HS-5 (cell line): ENCODE results near the gene GOLIM4.
"Not testable (repeated sequence)": the region's sequence is repeated elsewhere in the genome, so short reads cannot be mapped to it uniquely, and the experiment has no call there.

Source experiments
- DNase-seq: peaks from one replicate; pipeline ENCODE4 v3.0.0-alpha.2; 2012; ENCODE audit warnings: low read depth

Gene GOLIM4

DNA sequence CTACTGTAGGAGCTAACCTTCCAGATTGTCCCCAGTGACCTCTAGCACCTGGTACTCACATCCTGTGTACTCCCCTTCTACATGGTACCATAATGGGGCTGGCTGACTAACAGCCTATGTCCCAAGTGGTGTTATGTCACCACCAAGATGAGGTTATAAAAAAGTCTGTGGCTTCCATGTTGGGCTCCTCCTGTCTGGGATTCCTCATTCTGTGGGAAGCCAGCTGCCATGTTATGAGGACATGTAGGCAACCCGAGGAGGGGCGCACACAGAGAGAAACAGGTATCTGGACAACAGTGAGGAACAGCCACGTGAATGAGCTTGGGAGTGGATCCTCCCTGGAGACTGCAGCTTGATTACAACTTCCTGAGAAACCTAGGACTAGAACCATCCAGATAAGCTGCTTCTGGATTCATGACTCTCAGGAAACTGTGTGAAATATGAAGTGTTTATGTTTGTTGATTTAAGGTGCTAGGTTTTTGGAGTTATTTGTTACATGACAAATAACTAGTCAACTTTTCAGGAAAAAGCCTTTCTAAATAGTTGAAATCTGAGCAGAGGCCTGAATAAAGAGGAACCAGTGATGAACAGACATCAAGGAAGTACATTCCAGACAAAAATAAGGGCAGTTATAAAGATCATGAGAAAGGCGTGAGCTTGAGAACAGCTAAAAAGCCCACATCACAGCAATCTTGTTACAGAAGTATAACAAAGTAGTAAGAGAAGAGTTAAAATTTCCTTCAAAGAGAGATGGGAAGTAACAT lies 21.7 kb downstream of the GOLIM4 start:
- DNase-seq, result no peak

DNA sequence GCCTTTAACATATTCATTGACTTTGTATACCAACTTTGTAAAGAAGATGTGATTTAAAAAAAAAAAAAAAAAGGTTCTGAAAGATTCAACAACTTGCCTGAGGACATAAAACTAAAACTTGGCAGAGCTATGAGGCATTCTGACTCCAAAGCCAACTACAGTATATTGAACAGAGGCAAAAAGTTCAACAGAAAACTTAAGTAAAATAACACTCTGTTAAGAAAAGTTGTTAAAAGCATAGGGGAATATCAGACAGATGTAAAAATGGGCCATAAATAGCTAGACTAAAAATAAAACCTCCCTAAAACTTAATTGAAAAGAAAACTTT lies 23.4 kb downstream of the GOLIM4 start:
- DNase-seq, result no peak

DNA sequence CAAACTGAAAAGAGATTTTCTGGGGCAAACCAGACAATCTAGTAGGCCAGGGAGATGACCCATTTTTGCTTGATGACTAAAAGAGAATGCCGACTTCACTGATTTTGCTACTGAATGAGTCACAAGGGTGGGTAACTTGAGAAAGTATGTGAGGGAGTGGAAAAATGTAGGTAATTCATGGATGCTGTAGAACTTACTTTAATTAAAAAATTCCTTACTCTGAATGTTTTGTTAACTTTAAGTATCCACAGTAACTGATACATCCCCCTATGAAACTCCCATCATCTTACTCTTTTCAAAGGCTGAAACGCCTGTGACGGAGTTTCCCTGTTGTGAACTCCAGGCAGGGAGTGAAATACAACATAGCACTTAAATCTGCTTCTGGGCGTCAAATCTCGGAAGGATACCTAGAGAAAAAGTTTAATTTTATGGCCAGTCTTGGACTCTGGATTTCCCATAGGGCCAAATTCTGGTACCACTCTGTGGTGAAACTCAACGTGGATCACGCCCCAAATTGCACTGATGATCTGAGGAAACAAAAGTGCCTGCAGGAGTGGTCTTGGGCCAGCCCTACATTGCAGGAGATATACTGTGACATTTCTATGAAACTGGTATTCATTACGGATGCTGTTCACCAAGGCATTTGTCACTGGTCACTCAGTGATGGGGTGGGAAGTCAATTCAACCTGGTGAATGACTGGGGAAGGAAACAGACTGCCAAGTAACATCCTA lies 24.0 kb downstream of the GOLIM4 start:
- DNase-seq, result peak; percentile 79

DNA sequence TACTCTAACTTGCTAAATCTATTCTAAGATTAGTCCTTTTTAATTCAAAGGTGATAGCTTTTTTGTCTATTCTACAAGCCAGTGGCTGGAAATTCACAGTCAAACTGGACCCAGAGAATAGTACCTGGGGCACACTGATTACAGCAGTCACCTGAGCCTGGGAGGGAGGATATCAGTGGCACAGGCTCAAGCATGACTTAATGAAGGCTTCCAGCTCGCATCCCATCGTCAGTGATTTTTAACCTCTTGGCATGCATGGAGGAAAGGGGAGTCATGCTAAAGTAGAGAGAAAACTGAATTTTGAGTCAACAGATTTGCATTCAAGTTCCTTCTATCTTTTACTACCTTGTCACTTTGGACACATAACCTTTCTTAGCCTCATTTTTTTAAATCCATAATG lies 24.8 kb downstream of the GOLIM4 start:
- DNase-seq, result no peak

DNA sequence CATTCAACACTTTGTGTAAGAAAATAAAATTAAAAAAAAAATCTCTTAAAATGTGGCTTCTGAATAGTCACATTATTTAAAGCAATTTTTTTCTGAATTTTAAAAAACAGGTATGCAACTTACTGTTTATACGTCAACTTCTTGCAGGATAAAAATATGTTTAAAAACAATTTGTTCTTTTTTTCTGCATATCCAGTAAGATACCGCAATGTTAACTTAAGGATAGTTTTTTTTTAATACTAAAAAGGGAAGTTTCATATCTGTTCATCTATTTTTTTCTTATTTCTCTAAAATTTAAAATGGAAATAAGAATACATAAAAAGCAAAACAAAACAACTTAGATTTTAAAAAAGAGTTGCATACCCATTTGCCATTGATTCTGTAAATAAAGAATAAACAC lies 27.4 kb downstream of the GOLIM4 start:
- no peak for DNase-seq

DNA sequence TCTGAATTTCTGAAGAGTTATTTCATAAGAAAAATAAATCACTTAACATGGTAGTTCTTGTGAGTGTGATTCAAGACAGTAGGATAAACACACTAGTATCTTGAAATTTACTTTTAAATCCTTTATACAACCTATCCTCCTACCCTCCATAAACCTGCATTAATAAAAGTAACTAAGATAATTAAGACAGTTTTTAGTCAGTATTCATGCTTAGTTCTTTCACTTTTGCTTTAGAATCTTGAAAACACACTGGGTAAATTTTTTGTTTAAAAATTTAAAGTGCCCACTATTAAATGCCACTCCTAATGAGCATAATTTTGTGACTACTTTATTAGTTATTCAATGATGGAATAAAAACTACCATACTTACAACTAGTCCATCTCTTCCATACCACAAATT lies 28.8 kb downstream of the GOLIM4 start:
- no peak for DNase-seq

DNA sequence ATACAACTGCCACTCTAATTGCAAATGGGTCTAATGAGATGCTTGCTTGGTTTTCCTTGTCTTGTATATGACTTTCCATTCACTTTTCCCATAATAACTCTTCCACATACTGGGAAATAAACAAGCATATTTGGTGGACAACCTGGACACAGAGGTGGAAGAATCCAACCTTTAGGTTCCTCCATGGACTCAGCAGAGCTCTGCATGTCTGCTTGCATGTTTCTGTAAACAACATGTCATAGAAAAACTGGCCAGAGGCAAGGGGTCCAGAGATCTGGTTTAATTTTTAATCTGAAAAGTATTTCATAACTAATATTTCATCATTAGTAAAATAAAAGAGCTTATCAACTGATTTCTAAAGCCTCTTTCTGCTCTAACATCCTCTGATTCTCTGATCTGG lies 30.2 kb downstream of the GOLIM4 start:
- DNase-seq, result no peak

DNA sequence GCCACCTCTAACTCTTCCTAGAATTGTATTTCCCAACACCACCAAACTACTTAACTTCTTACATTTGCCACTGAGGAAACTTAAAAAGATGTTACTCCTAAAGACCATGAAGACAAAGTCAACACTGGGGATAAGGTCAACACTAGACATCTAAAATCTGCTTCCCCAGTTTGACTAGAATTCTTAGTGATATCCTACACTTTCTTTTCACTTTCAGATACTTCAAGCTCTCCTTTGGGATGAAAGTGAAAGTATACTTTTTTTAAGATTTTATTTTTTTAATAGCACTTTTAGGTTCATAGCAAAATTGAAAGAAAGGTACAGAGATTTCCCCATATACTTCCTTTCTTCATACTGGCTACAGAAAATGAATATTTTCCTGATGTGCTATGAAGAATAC lies 32.6 kb downstream of the GOLIM4 start:
- no peak for DNase-seq

DNA sequence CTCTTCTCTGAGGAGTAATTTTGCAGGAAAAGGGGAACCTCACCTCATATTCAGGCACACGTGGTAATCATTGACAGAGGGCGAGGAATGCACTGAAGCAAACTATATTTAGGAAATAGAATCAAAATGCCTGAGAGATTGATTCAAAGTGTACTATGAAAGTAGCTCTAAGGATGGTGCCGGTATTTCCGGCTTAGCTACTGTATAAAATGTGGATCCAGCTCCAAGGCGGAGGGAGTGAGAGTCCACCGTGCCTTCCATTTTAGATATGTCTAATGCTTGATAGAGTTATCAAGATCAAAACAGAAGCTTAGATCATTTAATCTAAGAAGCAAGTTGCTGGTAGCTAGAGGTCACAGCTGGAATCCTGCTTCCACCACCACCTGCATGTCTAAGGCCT lies 33.0 kb downstream of the GOLIM4 start:
- DNase-seq, result no peak

DNA sequence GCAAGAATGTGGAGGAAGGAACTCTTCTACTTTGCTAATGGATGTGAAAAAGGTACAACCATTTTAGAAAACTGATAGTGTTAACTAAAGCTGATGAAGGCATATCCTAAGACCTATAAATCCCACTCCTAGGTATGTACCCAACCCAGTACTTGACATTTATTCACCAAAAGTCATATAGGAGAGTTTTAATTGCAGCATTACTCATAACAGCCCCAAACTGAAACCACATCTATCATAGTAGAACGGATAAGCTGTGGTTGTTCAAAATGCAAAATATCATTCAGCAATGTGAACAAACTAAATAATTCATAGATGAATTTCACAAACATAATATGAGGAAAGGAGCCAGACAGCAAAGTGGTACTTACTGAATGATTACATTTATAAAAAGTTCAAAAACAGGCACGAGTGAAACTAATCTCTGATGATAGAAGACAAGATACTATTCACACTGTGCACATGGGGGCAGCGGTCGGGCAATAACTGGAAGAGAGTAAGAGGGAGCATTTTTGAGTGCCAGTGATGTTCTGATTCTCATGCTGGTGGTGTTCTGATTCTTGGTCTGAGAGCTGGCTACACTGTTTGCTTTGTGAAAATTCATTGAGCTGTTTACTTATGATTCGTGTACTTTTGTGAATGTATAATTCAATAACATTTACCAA lies 34.3 kb downstream of the GOLIM4 start:
- no peak for DNase-seq

DNA sequence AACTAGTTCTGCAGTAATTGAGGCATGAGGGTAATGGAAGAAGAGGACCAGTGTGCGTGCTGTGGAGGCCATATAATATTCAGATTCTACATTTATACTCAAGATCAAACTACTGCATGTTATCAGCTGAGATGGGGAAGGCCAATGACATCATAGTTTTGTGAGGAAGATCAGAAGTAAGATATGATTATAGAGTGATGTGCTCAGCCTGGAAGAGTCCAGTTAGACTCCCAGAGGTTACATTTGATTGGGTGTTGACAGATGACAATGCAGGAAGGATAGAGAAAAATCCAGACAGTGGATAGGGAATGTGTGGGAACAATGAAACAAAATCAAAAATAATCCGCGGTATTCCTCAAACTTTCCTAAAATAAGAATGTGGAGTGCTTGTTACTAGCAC lies 35.4 kb downstream of the GOLIM4 start:
- DNase-seq, result no peak

DNA sequence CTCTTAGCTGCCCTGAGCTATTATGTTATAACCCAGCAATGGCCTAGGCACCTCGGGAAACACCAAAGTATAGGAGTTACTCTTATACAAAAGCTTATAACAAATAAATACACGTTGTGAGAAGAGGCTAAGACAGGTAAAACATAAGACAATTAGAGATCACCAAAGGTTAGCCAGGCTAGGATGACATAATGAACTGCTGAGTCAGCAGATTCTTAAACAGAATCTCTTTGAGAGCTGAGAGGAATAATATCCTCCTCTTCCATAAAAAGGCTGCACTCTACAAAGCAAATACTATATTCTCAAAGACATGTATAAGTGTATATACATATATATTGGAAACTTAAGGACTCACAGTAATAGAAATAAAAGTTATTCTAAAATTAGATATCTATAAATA lies 37.2 kb downstream of the GOLIM4 start:
- DNase-seq, result no peak

DNA sequence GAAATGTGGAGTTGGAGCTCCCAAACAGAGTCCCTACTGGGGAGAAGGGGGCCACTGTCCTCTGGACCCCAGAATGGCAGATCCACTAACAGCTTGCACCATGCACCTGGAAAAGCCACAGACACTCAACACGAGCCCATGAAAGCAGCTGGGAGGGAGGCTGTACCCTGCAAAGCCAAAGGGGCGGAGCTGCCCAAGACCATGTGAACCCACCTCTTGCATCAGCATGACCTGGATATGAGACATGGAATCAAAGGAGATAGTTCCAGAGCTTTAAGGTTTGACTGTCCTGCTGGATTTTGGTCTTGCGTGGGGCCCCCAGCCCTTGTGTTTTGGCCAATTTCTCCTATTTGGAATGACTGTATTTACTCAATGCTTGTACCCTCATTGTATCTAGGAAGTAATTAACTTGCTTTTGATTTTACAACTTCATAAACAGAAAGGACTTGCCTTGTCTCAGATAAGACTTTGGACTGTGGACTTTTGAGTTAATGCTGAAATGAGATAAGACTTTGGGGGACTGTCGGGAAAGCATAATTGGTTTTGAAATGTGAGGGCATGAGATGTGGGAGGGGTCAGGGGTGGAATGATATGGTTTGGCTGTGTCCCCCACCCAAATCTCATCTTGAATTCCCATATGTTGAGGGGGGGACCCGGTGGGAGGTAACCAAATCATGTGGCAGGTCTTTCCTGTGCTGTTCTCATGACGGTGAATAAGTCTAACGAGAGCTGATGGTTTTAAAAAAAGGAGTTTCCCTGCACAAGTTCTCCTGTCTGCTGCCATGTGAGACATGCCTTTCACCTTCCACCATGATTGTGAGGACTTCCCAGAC lies 39.1 kb downstream of the GOLIM4 start:
- not testable (repeated sequence) for DNase-seq

DNA sequence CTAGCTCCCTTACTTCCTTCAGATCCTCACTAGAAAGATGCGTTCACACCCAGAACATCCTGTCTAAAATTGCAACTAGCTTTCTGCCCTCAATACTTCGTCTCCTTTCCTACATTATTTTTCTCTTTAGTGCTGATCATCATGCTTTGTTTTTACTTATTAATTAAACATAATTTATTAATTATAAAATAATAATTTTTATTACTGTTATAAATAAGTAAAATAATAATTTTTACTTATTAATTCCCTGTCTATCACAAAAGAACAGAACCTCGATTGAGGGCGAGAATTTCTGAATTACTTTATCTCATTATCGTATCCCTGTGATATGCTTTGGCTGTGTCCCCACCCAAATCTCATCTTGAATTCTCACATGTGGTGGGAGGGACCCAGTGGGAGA lies 41.3 kb downstream of the GOLIM4 start:
- DNase-seq, result no peak

DNA sequence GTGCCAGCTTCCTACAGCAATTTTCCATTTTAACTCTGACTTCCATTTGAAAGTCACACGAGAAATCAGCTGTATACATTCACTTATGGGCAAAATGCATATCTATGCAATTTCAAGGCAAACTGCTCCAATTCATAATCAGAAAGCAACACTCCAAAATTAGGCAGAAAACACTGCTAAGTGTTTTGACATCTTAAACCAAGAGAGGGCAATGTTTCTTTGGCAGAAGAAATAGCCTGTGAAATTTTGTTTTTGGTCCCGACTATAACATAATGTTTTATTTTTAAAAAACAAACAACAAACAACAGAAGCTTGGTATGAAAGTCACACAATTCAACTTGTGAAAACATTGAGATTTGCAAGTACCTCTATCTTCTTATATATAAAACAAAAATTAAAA lies 42.6 kb downstream of the GOLIM4 start:
- DNase-seq, result no peak

DNA sequence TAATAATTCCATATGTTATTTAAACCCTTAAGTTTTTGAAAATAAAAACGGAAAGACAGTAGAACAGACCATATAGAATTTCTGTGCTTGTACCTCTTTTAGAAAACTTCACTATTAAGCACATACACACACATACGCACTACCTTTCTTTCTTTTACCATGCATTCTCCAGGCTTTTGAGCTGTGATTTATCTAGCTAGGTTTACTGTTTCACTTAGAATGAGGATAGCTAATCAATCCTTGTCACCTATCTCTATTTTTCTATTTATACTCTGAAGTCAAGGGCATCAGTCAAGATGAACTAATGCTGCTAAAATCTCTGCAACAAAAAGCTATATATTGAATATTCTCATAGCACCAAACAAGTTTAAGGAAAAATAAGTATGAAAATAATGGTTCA lies 43.2 kb downstream of the GOLIM4 start:
- DNase-seq, result no peak

DNA sequence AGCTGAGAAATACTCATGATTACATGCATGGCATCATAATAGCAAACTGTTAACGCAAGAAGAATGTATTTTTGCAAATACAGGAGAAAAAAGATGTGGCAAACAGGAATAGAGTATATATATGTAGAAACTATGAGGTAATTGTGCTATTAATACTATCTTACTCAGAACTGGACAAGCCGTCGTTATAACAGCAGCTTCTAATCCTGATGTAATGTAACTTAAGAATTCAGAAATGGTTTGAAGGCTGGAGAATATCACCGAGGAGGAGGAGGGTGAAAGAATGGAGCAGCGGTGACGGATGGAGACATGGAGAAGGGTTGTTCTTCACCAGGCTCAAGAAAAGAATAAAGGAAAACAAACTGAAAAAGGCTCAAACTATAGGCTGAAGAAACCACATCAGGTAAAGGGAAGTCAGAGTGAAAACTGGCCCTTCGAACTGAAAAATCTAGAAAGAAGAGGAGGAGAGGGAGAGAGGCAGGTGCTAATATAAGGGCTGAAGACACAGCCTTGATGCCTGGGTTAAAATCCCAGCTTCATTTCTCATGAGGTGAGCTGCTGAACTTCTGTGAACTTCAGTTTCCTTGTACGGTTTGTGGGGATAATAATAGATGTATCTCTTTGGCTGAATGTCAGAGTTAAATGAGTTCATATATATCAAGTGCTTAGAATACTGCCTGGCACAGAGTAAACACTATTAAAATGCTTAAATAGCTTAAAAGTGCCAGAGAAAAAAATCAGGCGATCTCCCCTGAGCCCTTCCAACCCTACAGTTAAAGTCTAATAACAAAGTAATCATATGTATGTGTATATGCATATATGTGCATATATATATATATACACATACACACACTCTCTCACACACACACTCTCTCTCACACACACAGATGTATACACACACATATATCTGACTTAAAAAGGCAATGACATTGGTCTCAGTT lies 43.9 kb downstream of the GOLIM4 start:
- DNase-seq, result no peak

DNA sequence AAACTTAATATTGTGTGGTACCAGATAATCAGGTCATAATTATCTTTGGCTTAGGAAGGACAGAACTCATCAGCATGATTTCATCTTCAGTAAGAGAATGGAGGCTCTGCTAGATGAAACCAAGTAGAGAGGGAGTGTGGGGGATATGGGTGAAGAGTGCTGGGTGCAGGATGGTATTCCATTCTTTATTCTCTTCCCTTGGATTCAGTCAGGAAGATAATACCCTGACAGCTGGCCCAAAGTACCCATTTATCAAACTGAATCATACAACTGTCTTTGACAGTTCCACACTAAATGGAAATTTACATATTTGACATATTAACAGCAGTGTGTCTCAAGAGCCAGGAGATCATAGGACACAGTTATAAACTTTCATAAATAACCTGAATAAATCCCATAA lies 44.7 kb downstream of the GOLIM4 start:
- no peak for DNase-seq

DNA sequence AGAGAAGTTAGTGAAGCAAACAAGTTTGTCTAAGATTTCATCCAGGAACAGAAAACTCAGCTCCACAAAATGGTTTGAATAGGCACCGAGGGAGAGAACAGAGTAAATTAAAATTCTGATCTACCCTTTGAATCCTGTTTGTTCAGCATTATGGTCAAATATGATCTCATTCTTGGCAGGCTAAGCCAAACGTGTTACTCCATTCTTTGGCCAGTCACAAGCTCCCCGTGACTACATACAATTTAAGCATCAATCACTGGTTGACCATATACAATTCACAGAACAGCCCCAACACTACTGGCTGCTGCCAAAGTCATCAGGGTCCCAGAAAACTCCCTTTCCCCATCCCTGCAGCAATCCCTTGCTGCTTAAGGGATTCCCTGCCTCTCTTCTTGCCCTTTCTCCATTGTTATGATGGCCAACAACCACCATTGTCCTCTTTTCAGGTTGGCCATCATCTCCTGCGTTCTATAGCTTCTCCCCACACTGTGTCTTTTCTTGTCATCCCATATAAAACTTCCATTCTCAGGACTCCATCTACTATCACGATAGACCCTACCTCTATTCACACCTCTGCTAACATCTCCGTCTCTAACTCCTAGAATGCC lies 46.3 kb downstream of the GOLIM4 start:
- DNase-seq, result no peak

DNA sequence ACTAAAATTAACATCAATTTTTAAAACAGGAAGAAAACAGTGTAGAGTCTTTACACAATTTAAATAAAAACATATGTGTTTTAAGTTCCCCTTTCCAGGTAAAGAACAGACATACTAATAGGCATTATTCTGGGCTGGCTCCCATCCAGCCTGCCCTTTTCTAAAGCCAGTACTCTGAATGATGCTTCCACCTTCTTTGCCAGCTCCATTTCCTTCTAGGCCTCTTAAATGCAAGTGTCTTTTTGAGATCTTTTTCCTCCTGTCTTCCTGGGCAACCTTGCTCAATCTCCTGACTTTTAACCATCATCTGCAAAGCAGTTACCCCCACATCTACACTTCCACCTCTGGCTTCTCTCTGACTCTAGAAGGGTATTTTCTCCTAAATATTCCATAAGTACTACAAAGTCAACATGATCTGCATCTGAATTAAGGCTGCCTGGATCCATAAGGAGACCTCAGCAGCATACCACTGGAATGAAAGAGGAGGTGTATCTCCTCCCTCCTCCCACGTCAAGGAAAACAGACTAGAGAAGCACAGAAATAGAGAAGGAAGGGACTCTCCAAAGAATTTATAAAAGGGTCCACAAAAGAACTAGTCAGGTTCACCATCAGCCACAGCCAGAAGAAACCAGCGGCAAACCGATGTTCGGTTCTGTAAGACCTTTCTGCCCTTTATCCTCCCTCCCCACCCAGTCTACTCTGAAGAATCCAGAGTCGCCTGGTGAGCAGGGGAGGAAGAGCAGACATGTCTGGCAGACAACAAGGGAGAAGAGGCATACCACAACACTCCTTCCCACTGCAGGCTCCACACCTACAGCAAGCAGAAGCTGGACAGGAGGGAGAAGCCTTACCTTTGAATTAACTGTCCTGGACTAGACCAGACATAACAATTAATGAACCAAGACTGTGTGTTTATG lies 47.1 kb downstream of the GOLIM4 start:
- DNase-seq, result no peak
